Stomach (tissue), 9 donors: ENCODE data around the gene BCL11B. TPM values are rescaled to one million over a fixed set of nuclear protein-coding genes. Genes with fewer than 3 reads are reported as not detected.

Experiments
- DNase-seq, 2 donors: peaks; one replicate each; pipeline versions ENCODE4 v3.0.0 to v3.0.0-alpha.2; 2013 to 2019
- H3K27ac ChIP-seq, 5 donors: fragments of 200-600 bp in 4 of 5; sonication (generic) in 4 of 5; one replicate each; pipeline ENCODE4 v1.5.1; 2013 to 2019; ENCODE audit warnings: mild to moderate bottlenecking in 1 of 5, moderate library complexity in 1 of 5
- H3K27me3 ChIP-seq, 3 donors: fragments of 200-600 bp; sonication (generic); one replicate each; pipeline ENCODE4 v1.5.1; 2017 to 2019; ENCODE audit warnings: mixed run types in 1 of 3
- H3K36me3 ChIP-seq, 4 donors: fragments of 200-600 bp; sonication (generic); 1 replicate in 3 of 4; 2 replicates in 1 of 4; pipeline ENCODE4 v1.5.1; 2016 to 2019
- H3K4me1 ChIP-seq, 4 donors: fragments of 200-600 bp; sonication (generic); one replicate each; pipeline ENCODE4 v1.5.1; 2016 to 2019
- H3K4me3 ChIP-seq, 4 donors: fragments of 200-600 bp; sonication (generic) in 3 of 4; one replicate each; pipeline ENCODE4 v1.5.1; 2016 to 2019; ENCODE audit warnings: mild to moderate bottlenecking in 1 of 4
- H3K9me3 ChIP-seq, 4 donors: fragments of 200-600 bp; sonication (generic); one replicate each; pipeline ENCODE4 v1.5.1; 2016 to 2019
- EP300 ChIP-seq: sonication (generic); formaldehyde crosslinking; IDR thresholded peaks from one replicate; pipeline ENCODE4 v1.6.1; 2017; ENCODE audit warnings: antibody characterized with exemption
- POLR2A ChIP-seq, 4 donors: fragments of 450-650 bp; IDR thresholded peaks; one replicate each; pipeline ENCODE4 v1.6.1; 2016; ENCODE audit warnings: antibody characterized with exemption in 4 of 4, control low read depth in 2 of 4, mild to moderate bottlenecking in 1 of 4, moderate library complexity in 1 of 4
- POLR2AphosphoS5 ChIP-seq, 3 donors: sonication (generic); formaldehyde crosslinking; IDR thresholded peaks; one replicate each; pipeline ENCODE4 v1.6.1; 2016; ENCODE audit warnings: antibody characterized with exemption in 3 of 3
- WGBS, 5 donors: extraction: QIAGEN DNeasy Blood & Tissue Kit in 3 of 5; methylation state at CpG; one replicate each; pipeline versions ENCODE4 v1.1.5 to v1.1.7; 2013 to 2018; 5-methylcytosine and 5-hydroxymethylcytosine counted together
- intact Hi-C: fragments of 100-400 bp; cut with DNase I; formaldehyde crosslinking; loops from one replicate; pipeline ENCODE4 v1.15.1; 2023; ENCODE audit warnings: low total_unique reads
- polyA plus RNA-seq, 3 donors: library from polyadenylated mRNA; stranded (reverse); fragments of 200-250 nt; gene quantifications; one replicate each; pipeline ENCODE4 v1.2.3, GENCODE V29; 2013
- total RNA-seq, 5 donors: library from RNA; depleted of rRNA; stranded (reverse); fragments of >200 nt; gene quantifications; one replicate each; pipeline versions ENCODE4 v1.1.0 to v1.2.3, GENCODE V29; 2014 to 2016
- TF ChIP-seq, protein P1 (sequence below), 7 experiments: fragments of 450-650 bp in 4 of 7; fragments of 200-600 bp in 3 of 7; sonication (generic) in 3 of 7; IDR thresholded peaks; one replicate each; pipeline ENCODE4 v1.5.1; 2016 to 2019; ENCODE audit warnings: antibody characterized with exemption in 7 of 7, control low read depth in 2 of 7, mild to moderate bottlenecking in 1 of 7
- donor health status: healthy with polysubstance abuse.
- donor health status: Bipolar disorder and iron deficiency.
- donor health status: healthy.

The BCL11B gene
- total and polyA plus RNA-seq, 8 donors = 0.15 to 9.6 (median 1.3) TPM; not detected in 1

DNA sequence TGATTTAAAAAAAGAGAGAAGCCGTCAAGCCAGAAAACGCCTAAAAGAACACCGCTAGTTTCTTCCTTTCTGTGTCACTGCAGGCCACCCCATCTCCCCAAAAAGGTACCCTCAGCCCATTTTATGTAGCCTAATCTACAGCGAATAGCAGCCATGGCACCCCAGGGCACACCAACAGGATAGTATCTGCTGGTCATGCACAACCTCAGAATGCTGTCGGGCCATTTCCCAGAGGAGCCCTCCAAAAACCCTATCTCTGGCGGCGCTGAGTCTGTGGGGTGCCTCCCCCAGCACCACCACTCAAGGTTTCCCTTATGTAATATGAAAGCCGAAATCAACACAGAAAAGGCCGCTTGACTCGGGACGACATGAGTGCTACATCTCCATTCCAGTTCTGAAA is 98.9 kb downstream of the BCL11B start:
- intact Hi-C loops = no loop called here
- WGBS, 5 donors = 87 to 92% (median 91%) methylated on average over 9 to 11 of the region's 11 CpGs
- DNase-seq = peak in 1 of 2 donors; percentile 18
- H3K27me3 ChIP-seq = peaks cover 0 to 4% (median 0%) of the 10 kb centered on the region in 3 donors
- no peak for TF ChIP-seq POLR2AphosphoS5 (IDR thresholded peaks at IDR 0.05)
- TF ChIP-seq, protein P1, sequence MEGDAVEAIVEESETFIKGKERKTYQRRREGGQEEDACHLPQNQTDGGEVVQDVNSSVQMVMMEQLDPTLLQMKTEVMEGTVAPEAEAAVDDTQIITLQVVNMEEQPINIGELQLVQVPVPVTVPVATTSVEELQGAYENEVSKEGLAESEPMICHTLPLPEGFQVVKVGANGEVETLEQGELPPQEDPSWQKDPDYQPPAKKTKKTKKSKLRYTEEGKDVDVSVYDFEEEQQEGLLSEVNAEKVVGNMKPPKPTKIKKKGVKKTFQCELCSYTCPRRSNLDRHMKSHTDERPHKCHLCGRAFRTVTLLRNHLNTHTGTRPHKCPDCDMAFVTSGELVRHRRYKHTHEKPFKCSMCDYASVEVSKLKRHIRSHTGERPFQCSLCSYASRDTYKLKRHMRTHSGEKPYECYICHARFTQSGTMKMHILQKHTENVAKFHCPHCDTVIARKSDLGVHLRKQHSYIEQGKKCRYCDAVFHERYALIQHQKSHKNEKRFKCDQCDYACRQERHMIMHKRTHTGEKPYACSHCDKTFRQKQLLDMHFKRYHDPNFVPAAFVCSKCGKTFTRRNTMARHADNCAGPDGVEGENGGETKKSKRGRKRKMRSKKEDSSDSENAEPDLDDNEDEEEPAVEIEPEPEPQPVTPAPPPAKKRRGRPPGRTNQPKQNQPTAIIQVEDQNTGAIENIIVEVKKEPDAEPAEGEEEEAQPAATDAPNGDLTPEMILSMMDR (IDR thresholded peaks at IDR 0.05) = no peak
- TF ChIP-seq POLR2A (IDR thresholded peaks at IDR 0.05) = no peak
- no peak for TF ChIP-seq EP300
- no peaks in the 10 kb centered on the region for H3K4me1 ChIP-seq
- no peak overlapping the region for H3K4me3 ChIP-seq
- H3K36me3 ChIP-seq = no peaks in the 10 kb centered on the region
- no peaks in the 10 kb centered on the region for H3K9me3 ChIP-seq
- no peak overlapping the region for H3K27ac ChIP-seq

DNA sequence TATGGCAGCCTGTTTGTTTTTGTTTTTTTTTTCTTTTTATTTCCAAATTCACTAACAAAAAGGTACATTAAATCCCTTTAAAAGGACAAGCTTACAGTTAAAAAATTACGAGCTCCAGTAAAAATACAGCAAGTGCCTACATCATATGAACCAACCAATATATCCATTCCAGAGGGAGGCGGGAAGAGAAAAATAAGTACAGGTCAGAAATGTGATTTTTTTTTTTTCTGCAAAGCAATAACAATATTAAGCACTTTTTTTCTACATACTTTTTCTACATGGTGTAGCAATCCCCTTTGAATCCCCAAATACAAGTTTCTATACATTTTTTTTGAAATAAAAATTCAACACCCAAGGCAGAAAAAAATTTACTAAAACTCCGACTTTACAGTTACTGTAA is 100.6 kb downstream of the BCL11B start:
- 84 to 93% (median 91%) methylated on average over 3 of the region's 3 CpGs for WGBS, 5 donors
- intact Hi-C loops = no loop called here
- Histone ChIP-seq H3K4me1 (no peaks in the 10 kb centered on the region), H3K4me3 (no peak overlapping the region), H3K27ac (no peak overlapping the region), H3K36me3 (no peaks in the 10 kb centered on the region), H3K9me3 (no peaks in the 10 kb centered on the region), H3K27me3 (peaks cover 0 to 4% (median 0%) of the 10 kb centered on the region in 3 donors)
- TF ChIP-seq, protein P1 (IDR thresholded peaks at IDR 0.05) = no peak
- no peak for TF ChIP-seq EP300
- no peak for TF ChIP-seq POLR2AphosphoS5 (IDR thresholded peaks at IDR 0.05)
- no peak for TF ChIP-seq POLR2A (IDR thresholded peaks at IDR 0.05)
- DNase-seq = no peak

DNA sequence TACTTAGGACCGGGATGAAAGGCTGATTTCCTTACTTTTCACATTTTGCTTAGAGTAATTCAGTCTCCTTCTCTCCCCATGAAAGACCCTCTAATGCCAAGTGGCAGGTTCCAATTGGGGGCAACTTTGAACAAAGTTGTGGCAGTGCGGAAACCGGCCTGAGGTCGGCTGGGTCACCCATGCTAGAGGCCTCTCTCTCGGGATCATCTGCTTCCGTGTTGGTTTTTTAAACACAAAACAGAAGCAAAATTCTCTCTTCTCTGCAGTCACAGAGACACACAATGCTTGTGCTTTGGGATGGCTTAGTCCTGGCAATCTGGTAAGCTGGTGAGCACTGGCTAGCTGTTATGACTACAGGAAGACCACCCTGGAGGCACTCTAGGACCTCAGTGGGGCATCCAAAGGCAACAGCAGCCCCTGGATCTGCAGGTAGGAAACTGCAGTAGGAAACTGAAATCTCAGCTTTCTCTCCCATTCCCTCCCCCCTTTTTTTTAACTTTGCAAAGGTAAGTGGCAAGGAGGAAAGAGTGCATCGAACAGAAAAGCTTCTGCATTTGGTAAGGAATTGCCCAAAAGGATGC is 102.1 kb downstream of the BCL11B start:
- WGBS, 5 donors = 71 to 86% (median 78%) methylated on average over 7 of the region's 7 CpGs
- Histone ChIP-seq H3K27me3 (peaks cover 0 to 4% (median 0%) of the 10 kb centered on the region in 3 donors), H3K4me1 (no peaks in the 10 kb centered on the region), H3K4me3 (no peak overlapping the region), H3K27ac (no peak overlapping the region), H3K36me3 (no peaks in the 10 kb centered on the region), H3K9me3 (no peaks in the 10 kb centered on the region)
- TF ChIP-seq EP300 (no peak), POLR2AphosphoS5 (IDR thresholded peaks at IDR 0.05) (no peak), POLR2A (IDR thresholded peaks at IDR 0.05) (no peak)
- TF ChIP-seq, protein P1 (IDR thresholded peaks at IDR 0.05) = no peak
- DNase-seq = peak in 1 of 2 donors; percentile 5
- intact Hi-C loops = no loop called here

DNA sequence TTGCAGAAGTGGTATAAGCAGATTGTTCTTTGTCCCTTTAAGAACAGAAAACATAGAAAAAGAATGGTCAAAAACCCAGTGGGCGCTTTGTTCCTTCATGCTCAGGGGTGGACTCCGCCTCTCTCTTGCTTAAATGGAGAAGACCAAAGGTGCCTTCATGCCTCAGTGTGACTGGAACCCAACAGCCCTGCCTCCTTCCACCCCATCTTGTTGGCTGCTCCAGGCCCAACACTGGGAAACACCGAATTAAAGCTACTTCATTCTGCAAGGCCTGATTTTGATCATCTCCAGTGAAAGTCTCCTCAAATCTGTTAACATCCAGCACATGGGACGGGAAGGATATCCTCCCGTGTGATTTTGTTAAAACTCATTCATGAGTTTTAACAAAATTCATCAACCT is 103.7 kb downstream of the BCL11B start:
- 91 to 97% (median 93%) methylated on average over 5 of the region's 5 CpGs for WGBS, 5 donors
- H3K4me1 ChIP-seq = no peaks in the 10 kb centered on the region
- H3K27ac ChIP-seq = no peak overlapping the region
- H3K4me3 ChIP-seq = no peak overlapping the region
- TF ChIP-seq EP300 = no peak
- TF ChIP-seq, protein P1 (IDR thresholded peaks at IDR 0.05) = no peak
- no peak for TF ChIP-seq POLR2A (IDR thresholded peaks at IDR 0.05)
- TF ChIP-seq POLR2AphosphoS5 (IDR thresholded peaks at IDR 0.05) = no peak
- H3K9me3 ChIP-seq = no peaks in the 10 kb centered on the region
- intact Hi-C loops = no loop called here
- H3K36me3 ChIP-seq = no peaks in the 10 kb centered on the region
- peak in 1 of 2 donors; percentile 7 for DNase-seq
- H3K27me3 ChIP-seq = peaks cover 0 to 4% (median 0%) of the 10 kb centered on the region in 3 donors
